WTC11 (cell line): Measurements from ENCODE around the gene GRM4.

Source experiments
- ATF3 ChIP-seq: sonication (generic); formaldehyde crosslinking; conservative IDR thresholded peaks from 2 replicates; pipeline ENCODE4 v1.8.1; 2022; ENCODE audit warnings: mild to moderate bottlenecking, missing genetic modification reagents
- CREB1 ChIP-seq: sonication (generic); formaldehyde crosslinking; IDR thresholded peaks from 2 replicates; pipeline ENCODE4 v1.8.0; 2023; ENCODE audit warnings: mild to moderate bottlenecking, missing genetic modification reagents
- CTCF ChIP-seq: fragments of 200-600 bp; IDR thresholded peaks from 2 replicates; pipeline ENCODE4 v1.8.0; 2022; ENCODE audit warnings: antibody characterized with exemption
- E2F4 ChIP-seq: sonication (generic); formaldehyde crosslinking; IDR thresholded peaks from 2 replicates; pipeline ENCODE4 v1.8.1; 2022; ENCODE audit warnings: low read depth, mild to moderate bottlenecking, moderate library complexity, missing genetic modification reagents, borderline replicate concordance
- FOXK1 ChIP-seq: sonication (generic); formaldehyde crosslinking; IDR thresholded peaks from 2 replicates; pipeline ENCODE4 v1.8.0; 2022; ENCODE audit warnings: mild to moderate bottlenecking, moderate library complexity, missing genetic modification reagents
- JUN ChIP-seq: sonication (generic); formaldehyde crosslinking; IDR thresholded peaks from 2 replicates; pipeline ENCODE4 v1.8.0; 2023; ENCODE audit warnings: mild to moderate bottlenecking, missing genetic modification reagents
- MAX ChIP-seq: sonication (generic); formaldehyde crosslinking; IDR thresholded peaks from 2 replicates; pipeline ENCODE4 v1.8.0; 2022; ENCODE audit warnings: mild to moderate bottlenecking, missing genetic modification reagents
- MXD4 ChIP-seq: fragments of 250-450 bp; sonication (Bioruptor Pico); IDR thresholded peaks from 2 replicates; pipeline ENCODE4 v1.8.0; 2021; ENCODE audit warnings: mild to moderate bottlenecking, moderate library complexity, borderline replicate concordance
- PRDM15 ChIP-seq: sonication (generic); formaldehyde crosslinking; IDR thresholded peaks from 2 replicates; pipeline ENCODE4 v1.8.0; 2022; ENCODE audit warnings: missing genetic modification reagents
- PRRX2 ChIP-seq: fragments of 250-450 bp; sonication (Bioruptor Pico); IDR thresholded peaks from 2 replicates; pipeline ENCODE4 v1.8.0; 2021; ENCODE audit warnings: mild to moderate bottlenecking
- USF2 ChIP-seq: sonication (generic); formaldehyde crosslinking; IDR thresholded peaks from 2 replicates; pipeline ENCODE4 v1.8.1; 2023; ENCODE audit warnings: mild to moderate bottlenecking, missing genetic modification reagents, moderate library complexity

GRCh38 chr6:34041385-34041784 lies 104.5 kb downstream of the GRM4 start:
- no peak for TF ChIP-seq E2F4 (CRISPR knock-in tag)
- no peak for TF ChIP-seq JUN
- no peak for TF ChIP-seq MAX (CRISPR knock-in tag)
- TF ChIP-seq CTCF, result no peak
- TF ChIP-seq PRRX2 (CRISPR knock-in tag), result no peak
- TF ChIP-seq MXD4, result no peak
- TF ChIP-seq CREB1 (CRISPR knock-in tag), result no peak
- no peak for TF ChIP-seq PRDM15 (CRISPR knock-in tag)
- no peak for TF ChIP-seq USF2 (CRISPR knock-in tag)
- no peak for TF ChIP-seq ATF3 (CRISPR knock-in tag)
- TF ChIP-seq FOXK1 (CRISPR knock-in tag), result no peak
